Subcutaneous adipose tissue (tissue), 4 donors: ENCODE measurements around the gene GRIA2. TPM values are rescaled to one million over a fixed set of nuclear protein-coding genes. Genes with fewer than 3 reads are reported as not detected.

Experiments used
- total RNA-seq, 4 donors: library from RNA; depleted of rRNA; stranded (reverse); fragments of >200 nt; gene quantifications; one replicate each; pipeline ENCODE4 v1.1.0, GENCODE V29; 2016
- TF ChIP-seq, protein P1 (sequence below): fragments of 450-650 bp; IDR thresholded peaks from one replicate; pipeline ENCODE4 v1.5.1; 2016; ENCODE audit warnings: low read depth, mild to moderate bottlenecking, control low read depth, antibody characterized with exemption, moderate library complexity

Gene GRIA2
- total RNA-seq, 4 donors from 2014 or later, result not detected

- TF ChIP-seq, protein P1, sequence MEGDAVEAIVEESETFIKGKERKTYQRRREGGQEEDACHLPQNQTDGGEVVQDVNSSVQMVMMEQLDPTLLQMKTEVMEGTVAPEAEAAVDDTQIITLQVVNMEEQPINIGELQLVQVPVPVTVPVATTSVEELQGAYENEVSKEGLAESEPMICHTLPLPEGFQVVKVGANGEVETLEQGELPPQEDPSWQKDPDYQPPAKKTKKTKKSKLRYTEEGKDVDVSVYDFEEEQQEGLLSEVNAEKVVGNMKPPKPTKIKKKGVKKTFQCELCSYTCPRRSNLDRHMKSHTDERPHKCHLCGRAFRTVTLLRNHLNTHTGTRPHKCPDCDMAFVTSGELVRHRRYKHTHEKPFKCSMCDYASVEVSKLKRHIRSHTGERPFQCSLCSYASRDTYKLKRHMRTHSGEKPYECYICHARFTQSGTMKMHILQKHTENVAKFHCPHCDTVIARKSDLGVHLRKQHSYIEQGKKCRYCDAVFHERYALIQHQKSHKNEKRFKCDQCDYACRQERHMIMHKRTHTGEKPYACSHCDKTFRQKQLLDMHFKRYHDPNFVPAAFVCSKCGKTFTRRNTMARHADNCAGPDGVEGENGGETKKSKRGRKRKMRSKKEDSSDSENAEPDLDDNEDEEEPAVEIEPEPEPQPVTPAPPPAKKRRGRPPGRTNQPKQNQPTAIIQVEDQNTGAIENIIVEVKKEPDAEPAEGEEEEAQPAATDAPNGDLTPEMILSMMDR, result no peak
These were observed 44.8 kb downstream of the GRIA2 start for GRCh38 chr4:157265281-157265680.

GRCh38 chr4:157270108-157270507 lies 49.6 kb downstream of the GRIA2 start:
- TF ChIP-seq, protein P1, result no peak

- TF ChIP-seq, protein P1, result no peak
These were observed 50.0 kb downstream of the GRIA2 start for GRCh38 chr4:157270552-157270951.

- TF ChIP-seq, protein P1, result no peak
These were observed 50.8 kb downstream of the GRIA2 start for GRCh38 chr4:157271166-157271869.

DNA sequence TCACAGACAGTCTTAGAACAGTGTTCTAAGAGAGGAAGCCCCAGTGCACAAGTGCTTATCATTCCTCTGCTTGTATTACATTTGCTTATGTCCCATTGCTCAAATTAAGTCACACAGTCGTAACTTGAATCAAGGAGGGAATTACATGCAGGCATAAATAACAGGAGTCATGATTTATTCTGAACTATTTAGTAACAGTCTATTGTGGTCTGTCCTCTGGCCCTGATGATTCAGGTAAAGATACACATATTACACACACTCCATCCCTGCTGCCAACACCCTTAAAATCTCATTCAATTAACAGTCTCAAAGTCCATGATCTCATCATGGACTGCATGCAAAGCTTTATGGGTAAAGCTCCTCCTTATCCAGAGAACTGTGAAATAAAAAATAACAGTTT lies 60.1 kb downstream of the GRIA2 start:
- TF ChIP-seq, protein P1, result no peak

DNA sequence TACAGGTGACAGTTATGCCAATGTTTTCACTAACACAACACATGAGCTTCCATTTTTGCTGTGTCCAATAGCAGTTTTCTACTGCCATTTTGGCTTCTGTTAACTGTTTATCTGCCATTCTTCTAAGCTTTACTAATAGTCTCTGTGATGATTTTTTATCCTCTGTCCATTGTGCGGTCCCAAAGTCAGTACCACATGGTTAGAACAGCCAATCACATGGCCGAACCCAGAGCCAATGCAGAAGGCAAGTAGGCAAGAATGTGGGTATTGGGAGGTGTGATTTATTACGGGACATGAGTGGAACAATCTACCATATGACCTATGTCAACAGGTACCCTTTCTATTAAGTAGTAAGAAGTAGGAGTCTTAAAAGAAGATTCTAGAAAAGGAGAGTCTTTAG lies 61.5 kb downstream of the GRIA2 start:
- TF ChIP-seq, protein P1, result no peak

- TF ChIP-seq, protein P1, result no peak
These were observed 66.9 kb downstream of the GRIA2 start for GRCh38 chr4:157287445-157287844.
